GM18873 (cell line): ENCODE results near the gene STON2.

Source experiments
- ATAC-seq: cut with Tn5 transposase; IDR thresholded peaks from one replicate; pipeline ENCODE4 v1.9.1; 2021; ENCODE audit warnings: mild to moderate bottlenecking, moderate library complexity, moderate number of reproducible peaks; ENCODE audit not compliant: unreplicated experiment, low FRiP score

STON2 gene

DNA sequence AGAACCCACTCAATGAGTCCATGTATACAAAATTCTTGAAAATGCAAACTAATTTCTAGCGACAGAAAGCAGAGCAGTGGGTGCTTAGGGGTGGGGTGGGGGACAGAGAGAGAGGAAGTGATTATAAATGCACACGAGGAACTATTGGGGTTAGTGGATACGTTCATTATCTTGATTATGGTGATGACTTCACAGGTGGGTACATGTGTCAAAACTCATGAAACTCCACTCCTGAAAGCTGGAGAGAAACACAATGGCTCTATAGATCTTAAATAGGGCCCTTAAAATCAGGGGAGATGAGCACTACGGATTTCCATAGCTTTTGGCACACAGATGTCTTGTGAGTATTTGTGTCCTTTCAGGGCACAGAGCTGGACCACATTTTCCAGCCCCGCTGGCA is 59.9 kb downstream of the STON2 start:
- ATAC-seq = no peak

DNA sequence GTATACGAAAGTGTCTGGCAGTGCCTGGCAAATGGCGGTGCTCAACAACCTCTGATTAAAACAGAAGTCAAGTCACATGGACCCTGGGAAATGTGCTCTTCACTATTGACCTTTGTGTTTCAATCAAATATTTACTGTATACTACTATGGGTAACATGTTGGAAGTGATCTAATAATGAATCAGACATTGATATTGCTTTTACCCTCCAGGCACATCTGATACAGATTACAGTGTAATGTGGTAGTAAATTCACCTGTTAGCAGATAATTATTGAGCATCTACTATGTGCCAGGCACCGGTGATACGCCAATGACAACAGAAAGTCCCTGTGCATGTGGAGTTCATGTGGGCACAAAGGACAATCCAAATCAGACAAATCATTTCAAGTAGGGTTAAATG is 63.1 kb downstream of the STON2 start:
- no peak for ATAC-seq

DNA sequence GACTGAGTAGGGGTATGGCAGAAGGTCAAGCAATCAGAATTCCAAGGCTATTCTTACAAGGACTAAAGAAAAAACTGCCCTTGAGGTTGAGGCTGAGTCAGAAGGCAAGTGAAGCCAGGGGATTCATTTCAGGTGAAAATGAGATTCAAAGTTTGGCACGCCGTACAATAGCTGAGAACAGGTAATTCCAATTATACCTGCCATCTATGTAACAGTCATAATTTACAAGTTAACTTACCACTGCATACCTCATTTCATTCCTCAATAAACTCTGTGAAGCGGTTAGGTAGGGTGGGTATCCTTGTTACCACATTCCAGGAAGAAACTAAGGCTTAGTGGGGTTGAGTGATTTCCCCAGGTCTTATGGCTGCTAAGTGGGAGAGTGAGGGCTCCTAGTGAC is 64.1 kb downstream of the STON2 start:
- ATAC-seq = no peak

GRCh38 chr14:81332725-81333124 is 67.4 kb downstream of the STON2 start:
- ATAC-seq = no peak

DNA sequence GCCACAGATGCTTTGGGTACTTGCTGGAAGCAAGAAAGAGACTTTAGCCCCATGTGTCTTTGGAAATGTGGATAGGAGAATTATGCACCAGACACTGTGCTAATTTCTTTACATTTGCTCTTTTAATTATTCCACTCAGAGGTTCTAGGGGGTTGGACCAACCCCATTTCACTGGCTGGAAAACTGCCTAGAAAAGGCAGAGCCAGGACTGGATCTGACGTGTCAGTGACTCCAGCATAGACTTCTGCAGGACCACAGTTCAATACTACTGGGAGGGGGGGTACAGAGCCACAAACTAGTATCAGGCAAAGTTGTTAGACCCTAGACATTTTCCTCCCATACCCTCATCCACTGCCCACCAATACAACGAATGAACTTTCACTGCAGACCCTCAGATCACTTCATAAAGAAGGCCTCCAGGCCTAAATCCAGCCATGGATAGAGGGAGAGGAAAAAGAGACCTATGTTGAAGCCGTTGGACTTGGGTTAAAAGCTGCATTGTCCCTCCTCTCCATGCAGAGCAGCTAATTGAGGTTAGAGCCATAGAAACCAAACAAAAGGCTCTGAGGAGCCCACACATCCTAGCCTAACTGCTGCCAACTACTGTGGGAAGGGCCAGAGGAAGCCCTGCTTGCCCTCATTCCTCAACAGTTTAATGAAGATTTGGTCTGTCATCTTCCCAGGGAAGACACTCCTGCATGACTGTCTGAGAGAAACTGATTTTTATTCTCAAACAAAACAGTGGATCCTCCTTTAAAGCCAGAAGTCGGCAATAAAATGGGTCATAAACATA is 68.7 kb downstream of the STON2 start:
- ATAC-seq = no peak

DNA sequence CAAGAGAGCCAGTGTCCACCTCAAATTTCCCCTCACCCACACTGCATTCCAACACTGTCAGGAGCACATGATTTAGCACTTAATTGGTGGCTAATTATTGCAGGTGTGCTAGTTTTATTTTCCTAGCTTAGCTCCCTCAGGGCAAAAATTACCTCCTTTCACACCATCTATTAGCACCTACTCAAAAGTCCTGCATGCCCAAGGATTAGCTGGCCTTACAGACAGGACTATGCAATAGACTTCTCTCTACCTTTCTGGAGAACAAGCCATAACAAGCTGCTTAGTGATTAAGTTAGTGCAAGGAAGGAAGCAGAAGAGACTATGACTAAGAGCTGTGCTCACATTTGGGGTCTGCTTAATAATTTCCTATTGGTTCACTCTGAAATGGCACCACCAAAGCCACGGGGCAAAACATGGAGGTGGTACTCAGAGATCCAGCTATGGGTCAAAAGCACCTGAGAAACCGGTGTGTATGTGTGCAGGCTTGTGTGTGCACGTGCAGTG is 69.5 kb downstream of the STON2 start:
- no peak for ATAC-seq

GRCh38 chr14:81329640-81330381 is 70.3 kb downstream of the STON2 start:
- ATAC-seq = no peak

- ATAC-seq = no peak
These were observed 73.7 kb downstream of the STON2 start for GRCh38 chr14:81326451-81326850.

GRCh38 chr14:81324011-81324410 is 76.1 kb downstream of the STON2 start:
- ATAC-seq = no peak

- ATAC-seq = no peak
These were observed 77.0 kb downstream of the STON2 start for GRCh38 chr14:81323093-81323492.

- ATAC-seq = no peak
These were observed 80.2 kb downstream of the STON2 start for GRCh38 chr14:81319946-81320345.

GRCh38 chr14:81319314-81319713 is 80.8 kb downstream of the STON2 start:
- no peak for ATAC-seq

GRCh38 chr14:81315341-81315740 is 84.8 kb downstream of the STON2 start:
- ATAC-seq = no peak

DNA sequence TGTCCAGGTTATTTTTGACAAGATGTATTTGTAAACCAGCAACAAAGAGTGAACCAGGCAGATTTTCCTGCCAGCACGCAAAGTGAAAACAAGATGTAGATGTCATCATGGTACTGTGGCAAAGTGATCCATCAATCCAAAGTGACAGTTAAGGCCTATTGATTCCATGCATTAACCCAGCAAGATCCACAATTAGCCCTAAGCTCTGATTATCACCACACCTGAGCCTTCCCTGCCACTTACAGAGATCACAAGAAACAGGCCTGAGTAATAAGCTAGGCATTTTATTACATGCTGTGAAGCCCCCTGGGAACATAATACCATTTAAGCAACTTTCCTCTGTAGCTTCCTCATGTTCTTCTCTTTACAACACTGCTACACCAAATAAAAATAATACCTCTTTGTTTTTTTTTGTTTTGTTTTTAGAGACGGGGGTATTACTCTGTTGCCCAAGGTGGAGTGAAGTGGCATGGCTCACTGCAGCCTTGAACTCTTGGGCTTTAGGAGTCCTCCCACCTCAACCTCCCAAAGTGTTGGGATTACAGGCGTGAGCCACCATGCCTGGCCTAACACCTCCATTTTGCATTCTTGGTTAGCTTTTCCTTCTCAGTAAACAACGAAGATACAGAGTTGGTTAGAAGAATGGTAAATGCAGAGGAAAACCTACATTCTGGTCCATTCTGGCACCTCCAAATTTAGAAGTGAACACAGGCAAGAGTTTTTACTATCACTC is 85.5 kb downstream of the STON2 start:
- no peak for ATAC-seq

DNA sequence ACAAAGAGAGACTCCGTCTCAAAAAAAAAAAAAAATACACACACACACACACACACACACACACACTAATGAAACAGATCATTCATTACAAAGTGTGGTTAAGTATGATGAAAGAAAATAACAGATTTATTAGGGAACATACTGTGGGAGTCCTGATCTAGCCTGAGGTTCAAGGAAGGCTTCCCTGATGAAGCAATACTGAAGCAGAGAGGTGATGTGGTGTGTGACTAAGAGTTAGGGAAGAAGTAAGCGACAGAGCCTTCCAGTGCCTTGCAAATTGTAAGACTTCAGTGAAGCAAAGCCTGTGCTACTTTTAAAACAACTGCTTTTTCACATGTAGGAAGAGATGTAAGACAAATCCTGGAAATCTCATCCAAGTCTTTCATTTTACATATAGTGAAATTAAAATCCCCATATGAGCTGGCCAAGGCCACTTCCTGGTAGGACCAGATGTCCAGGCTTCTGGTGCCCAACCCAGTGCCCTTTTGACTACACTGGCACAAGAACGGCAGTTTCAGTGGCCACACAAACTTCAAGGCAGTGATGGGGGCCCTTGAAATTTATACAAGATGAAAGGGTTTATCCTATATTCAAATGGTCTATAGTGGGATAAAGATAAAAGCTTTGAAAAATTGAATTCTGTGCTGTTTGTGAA is 86.2 kb downstream of the STON2 start:
- no peak for ATAC-seq

- no peak for ATAC-seq
These were observed 86.9 kb downstream of the STON2 start for GRCh38 chr14:81313200-81313599.

DNA sequence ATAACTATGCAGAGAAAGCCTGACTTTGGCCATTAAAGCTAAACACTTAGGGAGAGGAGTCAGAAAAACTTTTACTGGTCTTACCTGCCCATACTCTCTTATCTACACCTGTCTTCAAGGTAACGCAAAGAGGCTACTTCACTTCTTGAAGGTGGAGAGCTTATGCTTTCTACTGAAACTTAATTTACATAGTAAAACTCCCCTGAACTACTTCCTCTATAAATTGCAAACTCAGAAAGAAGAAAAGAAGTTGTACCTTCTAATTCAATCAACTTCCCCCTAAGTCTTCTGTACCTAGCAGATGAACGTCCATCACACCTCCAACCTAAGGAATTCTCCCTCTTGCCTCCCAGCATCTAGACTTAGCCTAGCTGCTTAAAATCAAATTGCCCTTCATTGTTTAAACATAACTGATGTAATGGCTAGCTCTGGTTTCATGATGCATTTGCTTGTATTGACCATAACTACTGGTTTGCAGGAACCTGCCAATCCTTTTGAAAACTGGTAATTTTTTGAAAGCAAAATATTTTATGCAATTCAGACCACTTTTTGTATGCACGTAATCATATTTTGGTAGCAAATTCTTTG is 87.7 kb downstream of the STON2 start:
- ATAC-seq = no peak

GRCh38 chr14:81311778-81312177 is 88.3 kb downstream of the STON2 start:
- no peak for ATAC-seq

DNA sequence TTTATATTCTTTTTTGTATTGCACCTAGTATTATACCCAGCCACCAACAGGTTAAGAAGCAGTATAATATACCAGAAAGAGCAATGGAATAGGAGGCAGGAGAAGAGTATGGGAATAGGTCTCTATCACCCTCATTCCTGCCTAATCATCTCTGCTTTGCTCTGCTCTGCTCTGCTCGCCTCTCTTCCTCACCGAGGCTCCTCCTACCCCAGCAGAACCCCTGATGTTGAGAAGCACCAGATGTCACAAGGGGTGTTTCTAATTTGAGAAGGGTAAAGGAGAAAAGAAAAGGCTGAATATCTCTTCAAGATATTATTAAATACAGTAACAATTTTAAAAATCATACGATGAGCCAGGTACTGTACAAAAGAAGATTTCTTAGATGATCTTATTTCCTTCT is 89.0 kb downstream of the STON2 start:
- ATAC-seq = no peak

GRCh38 chr14:81310606-81311005 is 89.5 kb downstream of the STON2 start:
- ATAC-seq = no peak
